ENCODE data around the gene ARHGEF7.
"Not testable (repeated sequence)": the region's sequence is repeated elsewhere in the genome, so short reads cannot be mapped to it uniquely, and the experiment has no call there.

ARHGEF7 gene

DNA sequence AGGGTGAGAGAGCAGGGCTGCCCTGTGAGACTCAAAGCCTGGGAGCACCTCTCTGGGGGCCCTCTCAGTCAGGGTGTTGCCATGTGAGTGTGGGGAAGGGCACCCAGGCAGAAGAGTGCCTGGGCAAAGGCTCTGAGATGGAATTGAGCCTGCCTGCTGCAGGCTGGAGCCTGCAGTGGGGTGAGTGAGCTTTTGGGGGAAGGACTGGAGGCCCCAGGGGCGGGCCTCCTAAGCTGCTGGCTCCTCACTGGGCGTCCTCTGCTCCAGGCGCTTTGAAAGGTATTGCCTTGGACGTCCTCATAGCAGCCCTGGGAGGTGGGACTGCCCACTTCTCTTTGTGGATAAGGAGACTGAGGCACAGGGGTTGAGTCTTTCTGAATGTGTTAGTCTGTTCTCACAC is 60.3 kb downstream of the ARHGEF7 start:
- no peak for DNase-seq

DNA sequence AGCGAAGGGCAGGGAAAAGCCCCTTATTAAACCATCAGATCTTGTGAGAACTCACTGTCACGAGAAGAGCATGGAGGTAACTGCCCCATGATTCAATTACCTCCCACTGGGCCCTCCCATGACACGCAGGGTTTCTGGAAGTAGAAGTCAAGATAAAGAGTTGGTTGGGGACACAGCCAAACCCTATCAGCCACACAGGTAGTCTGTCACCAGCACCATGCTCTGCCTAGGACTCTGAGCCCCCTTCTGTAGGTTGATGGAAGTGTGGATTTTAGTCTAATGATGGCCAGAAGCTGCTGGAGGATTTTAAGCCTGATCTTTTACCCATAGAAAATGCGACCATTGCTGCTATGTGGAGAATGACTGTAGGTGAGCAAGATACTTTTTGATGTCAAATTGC is 60.8 kb downstream of the ARHGEF7 start:
- DNase-seq = no peak

DNA sequence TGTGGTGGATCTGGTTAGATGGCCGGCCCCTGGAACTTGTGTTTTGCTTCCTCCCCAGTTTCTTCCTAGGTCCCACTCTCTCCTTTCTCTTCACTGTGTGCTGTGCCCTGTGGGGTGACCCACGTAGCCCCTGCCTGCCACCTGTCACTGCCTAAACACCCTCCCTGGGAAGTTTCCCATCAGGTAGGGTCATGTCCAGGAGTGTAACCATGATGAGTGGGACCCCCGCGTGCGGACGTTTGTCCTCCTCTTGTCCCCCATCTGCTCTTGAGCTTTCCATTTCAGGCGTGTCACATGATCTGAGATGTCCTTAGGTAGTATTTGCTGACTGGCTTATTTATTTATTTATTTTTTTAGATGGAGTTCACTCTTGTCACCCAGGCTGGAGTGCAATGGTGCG is 61.3 kb downstream of the ARHGEF7 start:
- DNase-seq = no peak

- peak; percentile 41 for DNase-seq
Observed at GRCh38 chr13:111177081-111177711, 62.1 kb downstream of the ARHGEF7 start.

- no peak for DNase-seq
Observed at GRCh38 chr13:111177921-111178320, 62.8 kb downstream of the ARHGEF7 start.

DNA sequence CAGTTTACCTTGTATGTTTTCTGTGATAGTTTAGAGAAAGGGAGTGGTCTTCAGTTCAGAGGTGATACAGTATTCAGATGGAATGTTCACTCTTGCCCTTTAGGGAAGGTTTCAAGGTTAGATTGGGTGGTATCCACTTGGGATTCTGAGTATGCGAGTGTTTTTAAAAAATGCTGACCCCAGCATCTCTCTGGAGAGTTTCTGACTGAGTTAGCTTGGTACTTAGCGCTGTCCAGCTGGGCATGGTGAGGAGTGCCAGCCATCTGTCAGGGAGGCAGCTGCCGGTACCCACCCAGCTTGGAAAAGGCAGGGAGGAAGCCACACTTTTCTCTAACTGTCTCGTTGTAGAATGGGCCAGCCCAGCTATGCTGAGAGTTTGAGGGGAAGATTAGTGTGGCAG is 63.3 kb downstream of the ARHGEF7 start:
- DNase-seq = no peak

- DNase-seq = no peak
Observed at GRCh38 chr13:111179908-111180760, 65.0 kb downstream of the ARHGEF7 start.

DNA sequence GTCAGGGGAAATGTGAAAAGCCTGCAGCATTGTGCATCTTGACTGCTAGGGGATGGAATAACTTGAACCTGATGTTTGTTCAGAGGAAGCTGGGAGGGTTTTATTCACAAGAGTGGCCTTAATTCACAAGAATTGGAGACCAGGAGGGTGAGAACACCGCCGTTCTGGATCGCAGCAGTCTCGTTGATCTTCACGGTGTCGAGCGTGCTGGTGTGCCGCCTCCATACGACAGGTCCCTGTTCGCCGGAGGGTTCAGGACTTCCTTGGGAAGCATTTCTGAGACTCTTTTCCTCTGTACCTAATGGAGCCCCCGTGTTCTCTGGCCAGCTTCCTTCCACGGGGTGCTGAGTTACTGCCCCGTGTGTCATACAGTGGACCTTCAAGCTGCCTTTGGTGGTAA is 66.9 kb downstream of the ARHGEF7 start:
- no peak for DNase-seq

DNA sequence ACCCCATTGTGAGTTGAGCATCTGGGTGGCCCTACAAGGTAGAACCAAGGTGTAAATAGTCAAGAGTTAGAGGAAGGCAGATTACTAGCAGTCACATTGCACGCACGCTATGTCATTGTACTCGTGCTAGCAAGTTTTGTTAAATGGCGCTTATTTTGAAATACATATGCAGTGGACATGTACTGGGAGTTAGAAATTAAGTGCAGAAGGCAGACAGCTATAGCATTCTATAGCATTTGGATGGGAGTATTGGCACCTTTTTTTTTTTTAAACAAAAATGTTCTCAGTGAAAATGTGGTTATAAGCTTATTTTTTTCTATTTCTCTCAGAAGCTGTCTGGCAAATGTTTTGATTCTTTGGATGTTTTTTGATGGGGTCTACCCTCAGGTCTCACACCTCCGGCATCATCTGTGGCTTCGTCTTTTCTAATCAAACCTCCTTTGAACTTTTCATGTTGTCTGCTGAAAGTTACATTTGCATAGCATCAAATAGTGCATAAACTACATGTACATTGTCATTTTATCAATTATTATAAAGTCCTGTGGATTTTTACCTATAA is 68.1 kb downstream of the ARHGEF7 start:
- DNase-seq = no peak

DNA sequence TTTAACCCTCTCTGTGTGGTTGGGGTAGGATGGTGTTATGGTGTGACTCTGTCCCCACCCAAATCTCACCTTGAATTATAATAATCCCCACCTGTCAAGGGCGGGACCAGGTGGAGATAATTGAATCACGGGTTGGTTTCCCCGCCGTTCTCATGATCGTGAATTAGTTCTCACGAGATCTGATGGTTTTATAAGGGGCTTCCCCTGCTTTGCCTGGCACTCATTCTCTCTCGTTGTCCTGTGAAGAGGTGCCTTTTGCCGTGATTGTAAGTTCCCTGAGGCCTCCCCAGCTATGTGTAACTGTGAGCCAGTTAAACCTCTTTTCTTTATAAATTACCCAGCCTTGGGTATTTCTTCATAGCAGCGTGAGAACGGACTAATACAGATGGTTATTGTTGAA is 68.8 kb downstream of the ARHGEF7 start:
- DNase-seq = no peak

GRCh38 chr13:111184458-111185401 is 69.6 kb downstream of the ARHGEF7 start:
- no peak for DNase-seq

- no peak for DNase-seq
Observed at GRCh38 chr13:111186305-111186935, 71.3 kb downstream of the ARHGEF7 start.

DNA sequence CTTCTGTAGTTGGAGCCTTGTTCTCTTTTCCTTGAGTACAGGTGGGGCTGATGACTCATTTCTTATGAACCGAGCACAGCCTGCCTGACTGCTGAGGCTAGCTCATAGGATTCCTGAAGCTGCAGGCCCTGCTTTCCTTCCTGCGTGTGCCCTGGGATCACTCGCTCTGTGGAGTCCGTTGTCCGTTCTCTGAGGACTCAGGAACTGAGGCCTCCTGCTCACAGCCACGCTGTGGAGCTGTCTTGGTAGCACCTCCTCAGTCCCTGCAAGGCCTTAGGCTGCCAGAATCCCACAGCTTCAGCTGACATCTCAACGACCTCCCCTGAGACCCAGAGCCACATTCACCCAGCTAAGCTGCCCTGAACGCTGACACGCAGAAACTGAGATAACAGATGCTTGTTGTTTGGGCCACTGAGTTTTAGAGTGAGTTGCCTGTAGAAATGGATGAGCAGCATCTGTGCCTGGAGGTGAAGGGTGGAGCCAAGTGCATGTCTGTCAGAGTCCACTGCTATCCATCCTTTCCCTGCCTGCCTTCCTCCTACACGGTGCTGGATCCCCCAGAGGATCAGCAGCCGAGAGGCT is 72.9 kb downstream of the ARHGEF7 start:
- DNase-seq = peak; percentile 33

GRCh38 chr13:111189064-111189505 is 74.0 kb downstream of the ARHGEF7 start:
- not testable (repeated sequence) for DNase-seq

DNA sequence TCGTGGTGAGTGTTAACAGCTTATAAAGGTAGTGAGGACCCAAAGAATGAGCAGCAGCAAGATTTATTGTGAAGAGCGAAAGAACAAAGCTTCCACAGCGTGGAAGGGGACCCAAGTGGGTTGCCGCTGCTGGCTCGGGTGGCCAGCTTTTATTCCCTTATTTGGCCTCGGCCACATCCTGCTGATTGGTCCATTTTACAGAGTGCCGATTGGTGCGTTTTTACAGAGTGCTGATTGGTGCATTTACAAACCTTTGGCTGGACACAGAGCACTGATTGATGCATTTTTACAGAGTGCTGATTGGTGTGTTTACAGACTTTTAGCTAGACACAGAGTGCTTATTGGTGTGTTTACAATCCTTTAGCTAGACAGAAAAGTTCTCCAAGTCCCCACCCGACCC is 74.4 kb downstream of the ARHGEF7 start:
- not testable (repeated sequence) for DNase-seq

DNA sequence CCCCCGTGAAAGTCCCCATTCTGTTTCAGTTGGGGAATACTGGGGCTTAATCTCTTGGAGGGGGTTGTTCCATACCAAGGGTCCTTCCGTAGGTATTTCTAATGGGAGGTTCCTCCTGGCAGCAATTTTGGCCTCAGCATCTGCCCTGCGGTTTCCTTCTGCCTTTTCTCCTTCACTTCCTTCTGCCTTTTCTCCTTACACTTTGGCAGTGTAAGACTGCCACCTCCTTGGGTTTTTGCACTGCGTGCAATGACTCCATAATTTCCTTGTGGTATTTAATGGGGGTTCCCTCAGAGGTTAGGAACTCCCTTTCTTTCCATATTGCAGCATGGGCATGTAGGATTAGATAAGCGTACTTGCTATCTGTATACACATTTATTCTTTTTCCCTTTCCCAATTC is 78.1 kb downstream of the ARHGEF7 start:
- not testable (repeated sequence) for DNase-seq

DNA sequence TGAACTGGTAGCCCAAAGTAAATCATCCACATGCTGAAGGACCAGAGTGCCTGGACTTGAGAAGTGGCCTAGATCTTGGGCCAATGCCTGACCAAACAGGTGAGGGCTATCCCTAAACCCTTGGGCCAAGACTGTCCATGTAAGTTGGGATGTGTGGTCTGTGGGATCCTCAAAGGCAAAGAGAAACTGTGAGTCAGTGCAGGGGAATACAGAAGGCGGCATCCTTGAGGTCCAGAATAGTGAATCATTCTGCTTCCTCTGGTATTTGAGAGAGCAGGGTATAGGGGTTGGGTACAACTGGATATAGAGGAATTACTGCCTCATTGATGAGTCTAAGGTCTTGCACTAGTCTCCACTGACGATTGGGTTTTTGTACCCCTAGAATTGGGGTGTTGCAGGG is 79.5 kb downstream of the ARHGEF7 start:
- DNase-seq = peak; percentile 84

GRCh38 chr13:111198732-111199378 is 83.7 kb downstream of the ARHGEF7 start:
- not testable (repeated sequence) for DNase-seq

GRCh38 chr13:111201304-111201940 is 86.3 kb downstream of the ARHGEF7 start:
- DNase-seq = no peak

GRCh38 chr13:111202156-111202621 is 87.1 kb downstream of the ARHGEF7 start:
- no peak for DNase-seq

GRCh38 chr13:111202745-111203144 is 87.6 kb downstream of the ARHGEF7 start:
- peak; percentile 88 for DNase-seq

All from fibroblast of upper back skin (primary cell).